Fibroblast of skin of left quadriceps (primary cell): Measurements from ENCODE around the gene TMEM222.

Source experiments
- DNase-seq, 2 experiments: peaks; one replicate each; pipeline ENCODE4 v3.0.0-alpha.2; 2013; ENCODE audit warnings: low read depth in 2 of 2

The TMEM222 gene

GRCh38 chr1:27342391-27342777 lies 20.4 kb downstream of the TMEM222 start:
- DNase-seq, result no peak

- DNase-seq, result no peak
Observed at GRCh38 chr1:27342778-27343638, 21.0 kb downstream of the TMEM222 start.

- DNase-seq, result no peak
Observed at GRCh38 chr1:27343639-27344025, 21.7 kb downstream of the TMEM222 start.

- no peak for DNase-seq
Observed at GRCh38 chr1:27345272-27345671, 23.3 kb downstream of the TMEM222 start.

GRCh38 chr1:27346357-27346756 lies 24.4 kb downstream of the TMEM222 start:
- no peak for DNase-seq

GRCh38 chr1:27346991-27347624 lies 25.1 kb downstream of the TMEM222 start:
- no peak for DNase-seq

GRCh38 chr1:27348861-27349783 lies 27.2 kb downstream of the TMEM222 start:
- no peak for DNase-seq

GRCh38 chr1:27349784-27350662 lies 28.1 kb downstream of the TMEM222 start:
- DNase-seq, result no peak

- DNase-seq, result no peak
Observed at GRCh38 chr1:27350663-27351540, 28.9 kb downstream of the TMEM222 start.

GRCh38 chr1:27351541-27352107 lies 29.7 kb downstream of the TMEM222 start:
- DNase-seq, result no peak

- DNase-seq, result no peak
Observed at GRCh38 chr1:27353166-27353565, 31.2 kb downstream of the TMEM222 start.

- DNase-seq, result no peak
Observed at GRCh38 chr1:27353629-27354028, 31.7 kb downstream of the TMEM222 start.

GRCh38 chr1:27355683-27356082 lies 33.7 kb downstream of the TMEM222 start:
- DNase-seq, result no peak

- no peak for DNase-seq
Observed at GRCh38 chr1:27356277-27356618, 34.3 kb downstream of the TMEM222 start.

GRCh38 chr1:27356619-27357280 lies 34.8 kb downstream of the TMEM222 start:
- DNase-seq, result no peak

GRCh38 chr1:27357281-27358037 lies 35.5 kb downstream of the TMEM222 start:
- DNase-seq, result no peak

GRCh38 chr1:27358038-27358927 lies 36.3 kb downstream of the TMEM222 start:
- no peak for DNase-seq

- DNase-seq, result no peak
Observed at GRCh38 chr1:27358928-27359313, 37.0 kb downstream of the TMEM222 start.
